Measurements from ENCODE around the gene CTTNBP2.

GRCh38 chr7:117894037-117894436 lies 20.8 kb upstream of the CTTNBP2 start:
- TF ChIP-seq TAF1 (IDR thresholded peaks at IDR 0.05; ENCODE audit: low read depth) (no peak), EZH2 (IDR thresholded peaks at IDR 0.05; ENCODE audit: borderline replicate concordance, insufficient read depth, low read length, poor library complexity, severe bottlenecking) (no peak), SMC3 (conservative IDR thresholded peaks at IDR 0.05; ENCODE audit: poor library complexity) (no peak), RAD21 (conservative IDR thresholded peaks at IDR 0.05) (no peak), EP300 (conservative IDR thresholded peaks at IDR 0.05; ENCODE audit: poor library complexity, severe bottlenecking) (no peak), POLR2AphosphoS5 (IDR thresholded peaks at IDR 0.05) (no peak)
- TF ChIP-seq, protein P1, sequence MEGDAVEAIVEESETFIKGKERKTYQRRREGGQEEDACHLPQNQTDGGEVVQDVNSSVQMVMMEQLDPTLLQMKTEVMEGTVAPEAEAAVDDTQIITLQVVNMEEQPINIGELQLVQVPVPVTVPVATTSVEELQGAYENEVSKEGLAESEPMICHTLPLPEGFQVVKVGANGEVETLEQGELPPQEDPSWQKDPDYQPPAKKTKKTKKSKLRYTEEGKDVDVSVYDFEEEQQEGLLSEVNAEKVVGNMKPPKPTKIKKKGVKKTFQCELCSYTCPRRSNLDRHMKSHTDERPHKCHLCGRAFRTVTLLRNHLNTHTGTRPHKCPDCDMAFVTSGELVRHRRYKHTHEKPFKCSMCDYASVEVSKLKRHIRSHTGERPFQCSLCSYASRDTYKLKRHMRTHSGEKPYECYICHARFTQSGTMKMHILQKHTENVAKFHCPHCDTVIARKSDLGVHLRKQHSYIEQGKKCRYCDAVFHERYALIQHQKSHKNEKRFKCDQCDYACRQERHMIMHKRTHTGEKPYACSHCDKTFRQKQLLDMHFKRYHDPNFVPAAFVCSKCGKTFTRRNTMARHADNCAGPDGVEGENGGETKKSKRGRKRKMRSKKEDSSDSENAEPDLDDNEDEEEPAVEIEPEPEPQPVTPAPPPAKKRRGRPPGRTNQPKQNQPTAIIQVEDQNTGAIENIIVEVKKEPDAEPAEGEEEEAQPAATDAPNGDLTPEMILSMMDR (IDR thresholded peaks at IDR 0.05; ENCODE audit: poor library complexity, severe bottlenecking), result no peak
- TF ChIP-seq, protein P2, sequence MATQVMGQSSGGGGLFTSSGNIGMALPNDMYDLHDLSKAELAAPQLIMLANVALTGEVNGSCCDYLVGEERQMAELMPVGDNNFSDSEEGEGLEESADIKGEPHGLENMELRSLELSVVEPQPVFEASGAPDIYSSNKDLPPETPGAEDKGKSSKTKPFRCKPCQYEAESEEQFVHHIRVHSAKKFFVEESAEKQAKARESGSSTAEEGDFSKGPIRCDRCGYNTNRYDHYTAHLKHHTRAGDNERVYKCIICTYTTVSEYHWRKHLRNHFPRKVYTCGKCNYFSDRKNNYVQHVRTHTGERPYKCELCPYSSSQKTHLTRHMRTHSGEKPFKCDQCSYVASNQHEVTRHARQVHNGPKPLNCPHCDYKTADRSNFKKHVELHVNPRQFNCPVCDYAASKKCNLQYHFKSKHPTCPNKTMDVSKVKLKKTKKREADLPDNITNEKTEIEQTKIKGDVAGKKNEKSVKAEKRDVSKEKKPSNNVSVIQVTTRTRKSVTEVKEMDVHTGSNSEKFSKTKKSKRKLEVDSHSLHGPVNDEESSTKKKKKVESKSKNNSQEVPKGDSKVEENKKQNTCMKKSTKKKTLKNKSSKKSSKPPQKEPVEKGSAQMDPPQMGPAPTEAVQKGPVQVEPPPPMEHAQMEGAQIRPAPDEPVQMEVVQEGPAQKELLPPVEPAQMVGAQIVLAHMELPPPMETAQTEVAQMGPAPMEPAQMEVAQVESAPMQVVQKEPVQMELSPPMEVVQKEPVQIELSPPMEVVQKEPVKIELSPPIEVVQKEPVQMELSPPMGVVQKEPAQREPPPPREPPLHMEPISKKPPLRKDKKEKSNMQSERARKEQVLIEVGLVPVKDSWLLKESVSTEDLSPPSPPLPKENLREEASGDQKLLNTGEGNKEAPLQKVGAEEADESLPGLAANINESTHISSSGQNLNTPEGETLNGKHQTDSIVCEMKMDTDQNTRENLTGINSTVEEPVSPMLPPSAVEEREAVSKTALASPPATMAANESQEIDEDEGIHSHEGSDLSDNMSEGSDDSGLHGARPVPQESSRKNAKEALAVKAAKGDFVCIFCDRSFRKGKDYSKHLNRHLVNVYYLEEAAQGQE (IDR thresholded peaks at IDR 0.05; ENCODE audit: borderline replicate concordance), result no peak
